Stimulated activated naive CD8-positive, alpha-beta T cell treated with anti-CD3 and anti-CD28 coated beads, Interleukin-15, Interleukin-2, amounts not matched to agents 100 ng/mL and 50 ng/mL, for 24 hours (primary cell): Measurements from ENCODE around the gene TOB1.
"Not testable (repeated sequence)": the region's sequence is repeated elsewhere in the genome, so short reads cannot be mapped to it uniquely, and the experiment has no call there.

Experiments
- H3K27ac Mint-ChIP-seq: one replicate; pipeline ENCODE4 v1.8.0; 2021; ENCODE audit warnings: mild to moderate bottlenecking, mixed read lengths
- H3K27me3 Mint-ChIP-seq: one replicate; pipeline ENCODE4 v1.8.0; 2021; ENCODE audit warnings: mixed read lengths
- H3K36me3 Mint-ChIP-seq: one replicate; pipeline ENCODE4 v1.8.0; 2021; ENCODE audit warnings: low read depth, mixed read lengths
- H3K4me1 Mint-ChIP-seq: one replicate; pipeline ENCODE4 v1.8.0; 2021; ENCODE audit warnings: low read depth, mixed read lengths
- H3K4me3 Mint-ChIP-seq: one replicate; pipeline ENCODE4 v1.8.0; 2021; ENCODE audit warnings: mild to moderate bottlenecking, mixed read lengths
- H3K9me3 Mint-ChIP-seq: one replicate; pipeline ENCODE4 v1.8.0; 2021; ENCODE audit warnings: mixed read lengths

Gene TOB1

DNA sequence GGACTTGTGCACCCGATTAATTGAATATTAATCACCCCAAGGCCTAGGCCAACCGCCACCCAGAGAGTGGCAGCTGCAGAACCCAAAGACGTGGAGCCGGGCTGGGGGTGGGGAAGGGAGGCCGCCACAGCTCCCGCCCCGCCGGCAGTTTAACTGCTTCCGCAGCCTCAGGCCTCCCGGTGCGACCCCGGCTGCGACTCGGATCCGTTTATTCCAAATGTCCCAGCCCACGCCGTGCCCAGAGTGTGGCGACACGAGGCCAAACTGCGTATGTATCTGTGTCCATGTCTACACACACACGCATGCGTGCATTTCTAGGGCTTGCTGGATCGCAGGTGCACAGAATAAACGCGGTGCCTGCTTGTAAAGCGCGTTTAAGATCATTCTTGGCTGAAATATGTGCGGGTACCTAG, 802 bp upstream of the TOB1 start:
- H3K4me1 Mint-ChIP-seq: peaks cover 65% of the 10 kb centered on the region
- no peaks in the 10 kb centered on the region for H3K27me3 Mint-ChIP-seq
- H3K9me3 Mint-ChIP-seq: no peaks in the 10 kb centered on the region
- H3K27ac Mint-ChIP-seq: peak overlapping the region; percentile 99
- H3K36me3 Mint-ChIP-seq: peaks cover 13% of the 10 kb centered on the region
- peak overlapping the region; percentile 97 for H3K4me3 Mint-ChIP-seq

DNA sequence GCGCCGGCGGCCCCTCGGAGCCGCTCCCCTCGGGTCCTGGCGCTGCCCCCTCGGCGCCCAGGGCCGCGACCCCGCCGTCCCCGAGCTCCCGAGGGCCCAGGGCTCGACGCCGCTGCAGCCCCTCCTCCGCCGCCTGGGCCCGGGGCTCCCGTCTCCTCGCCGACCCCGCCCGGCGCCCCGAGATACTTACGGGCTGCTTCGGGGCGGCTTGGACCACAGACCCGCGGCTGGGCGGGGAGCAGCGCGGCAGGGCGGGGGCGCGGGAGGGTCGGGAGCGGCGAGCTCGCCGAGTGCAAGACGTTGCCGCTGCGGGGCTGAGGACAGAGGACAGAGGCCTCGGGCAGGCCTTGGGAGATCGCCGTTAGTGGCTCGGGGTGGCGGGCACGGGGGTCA, 290 bp downstream of the TOB1 start:
- Mint-ChIP-seq H3K27me3 (no peaks in the 10 kb centered on the region), H3K4me3 (peak overlapping the region; percentile 97), H3K9me3 (no peaks in the 10 kb centered on the region), H3K27ac (no peak overlapping the region), H3K36me3 (peaks cover 20% of the 10 kb centered on the region), H3K4me1 (peaks cover 65% of the 10 kb centered on the region)

- Mint-ChIP-seq H3K27me3 (no peaks in the 10 kb centered on the region), H3K9me3 (no peaks in the 10 kb centered on the region), H3K4me3 (peak overlapping the region; percentile 100), H3K27ac (peak overlapping the region; percentile 99), H3K36me3 (peaks cover 20% of the 10 kb centered on the region), H3K4me1 (peaks cover 65% of the 10 kb centered on the region)
Observed at GRCh38 chr17:50865060-50865867, 890 bp downstream of the TOB1 start.

DNA sequence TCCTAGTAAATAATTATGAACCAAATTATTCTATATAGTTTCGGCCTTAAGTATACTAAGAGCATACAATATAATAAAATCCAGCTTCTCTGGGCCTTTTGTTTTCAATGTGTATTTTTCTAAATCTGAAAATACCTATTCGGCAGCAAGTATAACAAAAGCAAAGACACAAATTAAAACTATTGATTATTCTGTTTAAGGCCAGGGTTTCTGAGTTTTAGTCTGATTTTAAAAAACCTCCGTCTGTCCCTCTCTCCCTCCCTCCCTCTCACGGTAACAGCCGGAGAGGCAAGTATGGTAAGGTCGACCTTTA, 1.5 kb downstream of the TOB1 start:
- Mint-ChIP-seq H3K27ac (peak overlapping the region; percentile 99), H3K4me3 (peak overlapping the region; percentile 100), H3K36me3 (peaks cover 20% of the 10 kb centered on the region), H3K4me1 (peaks cover 62% of the 10 kb centered on the region), H3K9me3 (no peaks in the 10 kb centered on the region), H3K27me3 (no peaks in the 10 kb centered on the region)

GRCh38 chr17:50863931-50864330, 2.2 kb downstream of the TOB1 start:
- H3K4me3 Mint-ChIP-seq: peak overlapping the region; percentile 100
- H3K27me3 Mint-ChIP-seq: no peaks in the 10 kb centered on the region
- H3K4me1 Mint-ChIP-seq: peaks cover 59% of the 10 kb centered on the region
- H3K9me3 Mint-ChIP-seq: no peaks in the 10 kb centered on the region
- H3K27ac Mint-ChIP-seq: peak overlapping the region; percentile 77
- peaks cover 20% of the 10 kb centered on the region for H3K36me3 Mint-ChIP-seq

GRCh38 chr17:50863221-50863843, 2.8 kb downstream of the TOB1 start:
- Mint-ChIP-seq H3K4me3 (peak overlapping the region; percentile 100), H3K27me3 (no peaks in the 10 kb centered on the region), H3K4me1 (peaks cover 53% of the 10 kb centered on the region), H3K9me3 (no peaks in the 10 kb centered on the region), H3K36me3 (peaks cover 20% of the 10 kb centered on the region), H3K27ac (peak overlapping the region; percentile 77)

- Mint-ChIP-seq H3K4me3 (peak overlapping the region; percentile 54), H3K4me1 (peaks cover 41% of the 10 kb centered on the region), H3K27ac (peak overlapping the region; percentile 57), H3K27me3 (no peaks in the 10 kb centered on the region), H3K36me3 (peaks cover 20% of the 10 kb centered on the region), H3K9me3 (no peaks in the 10 kb centered on the region)
Observed at GRCh38 chr17:50861822-50862528, 4.2 kb downstream of the TOB1 start.

GRCh38 chr17:50861334-50861676, 4.8 kb downstream of the TOB1 start:
- no peaks in the 10 kb centered on the region for H3K9me3 Mint-ChIP-seq
- H3K27me3 Mint-ChIP-seq: no peaks in the 10 kb centered on the region
- peaks cover 41% of the 10 kb centered on the region for H3K4me1 Mint-ChIP-seq
- H3K36me3 Mint-ChIP-seq: peaks cover 20% of the 10 kb centered on the region
- no peak overlapping the region for H3K27ac Mint-ChIP-seq
- no peak overlapping the region for H3K4me3 Mint-ChIP-seq

GRCh38 chr17:50859727-50860126, 6.4 kb downstream of the TOB1 start:
- not testable (repeated sequence) for H3K27me3 Mint-ChIP-seq

DNA sequence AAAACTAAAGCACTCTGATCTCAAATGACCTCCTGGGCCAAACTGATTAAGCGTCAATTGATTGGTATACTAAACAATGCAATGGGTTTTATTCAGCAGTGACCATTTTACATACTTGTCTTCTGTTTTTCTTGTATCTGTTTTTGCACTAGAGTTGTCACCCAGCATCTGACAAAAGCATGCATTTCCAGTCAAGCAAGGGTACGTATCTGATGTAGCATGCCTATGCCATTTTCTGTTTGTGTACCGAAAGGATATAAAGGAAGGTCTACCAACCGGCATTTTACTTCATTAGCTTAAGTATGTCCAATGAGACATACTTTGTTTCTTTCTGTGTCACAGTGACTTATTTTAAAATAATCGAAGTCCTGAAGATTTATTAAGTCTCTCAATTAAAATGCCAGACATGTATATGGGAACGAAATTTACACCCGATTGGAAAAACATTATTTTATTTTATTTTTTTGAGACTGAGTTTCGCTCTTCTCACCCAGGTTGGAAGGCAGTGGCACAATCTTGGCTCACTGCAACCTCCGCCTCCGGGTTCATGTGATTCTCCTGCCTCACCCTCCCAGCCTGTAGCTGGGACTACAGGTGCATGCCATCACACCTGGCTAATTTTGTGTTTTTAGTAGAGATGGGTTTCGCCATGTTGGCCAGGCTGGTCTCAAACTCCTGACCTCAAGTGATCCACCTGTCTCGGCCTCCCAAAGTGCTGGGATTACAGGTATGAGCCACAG, 7.5 kb downstream of the TOB1 start:
- peaks cover 24% of the 10 kb centered on the region for H3K4me1 Mint-ChIP-seq
- no peaks in the 10 kb centered on the region for H3K27me3 Mint-ChIP-seq
- H3K9me3 Mint-ChIP-seq: no peaks in the 10 kb centered on the region
- H3K27ac Mint-ChIP-seq: no peak overlapping the region
- no peak overlapping the region for H3K4me3 Mint-ChIP-seq
- peaks cover 19% of the 10 kb centered on the region for H3K36me3 Mint-ChIP-seq

More at GRCh38 chr17:50859727-50860126, 6.4 kb downstream of the TOB1 start:
- peaks cover 35% of the 10 kb centered on the region for H3K4me1 Mint-ChIP-seq
- not testable (repeated sequence) for H3K4me3 Mint-ChIP-seq, H3K27ac Mint-ChIP-seq, H3K9me3 Mint-ChIP-seq
- peaks cover 20% of the 10 kb centered on the region for H3K36me3 Mint-ChIP-seq

- H3K4me1 Mint-ChIP-seq: peaks cover 21% of the 10 kb centered on the region
- no peaks in the 10 kb centered on the region for H3K9me3 Mint-ChIP-seq
- no peak overlapping the region for H3K4me3 Mint-ChIP-seq
- H3K36me3 Mint-ChIP-seq: peaks cover 1% of the 10 kb centered on the region
- no peaks in the 10 kb centered on the region for H3K27me3 Mint-ChIP-seq
- no peak overlapping the region for H3K27ac Mint-ChIP-seq
Observed at GRCh38 chr17:50856431-50856830, 9.7 kb downstream of the TOB1 start.

DNA sequence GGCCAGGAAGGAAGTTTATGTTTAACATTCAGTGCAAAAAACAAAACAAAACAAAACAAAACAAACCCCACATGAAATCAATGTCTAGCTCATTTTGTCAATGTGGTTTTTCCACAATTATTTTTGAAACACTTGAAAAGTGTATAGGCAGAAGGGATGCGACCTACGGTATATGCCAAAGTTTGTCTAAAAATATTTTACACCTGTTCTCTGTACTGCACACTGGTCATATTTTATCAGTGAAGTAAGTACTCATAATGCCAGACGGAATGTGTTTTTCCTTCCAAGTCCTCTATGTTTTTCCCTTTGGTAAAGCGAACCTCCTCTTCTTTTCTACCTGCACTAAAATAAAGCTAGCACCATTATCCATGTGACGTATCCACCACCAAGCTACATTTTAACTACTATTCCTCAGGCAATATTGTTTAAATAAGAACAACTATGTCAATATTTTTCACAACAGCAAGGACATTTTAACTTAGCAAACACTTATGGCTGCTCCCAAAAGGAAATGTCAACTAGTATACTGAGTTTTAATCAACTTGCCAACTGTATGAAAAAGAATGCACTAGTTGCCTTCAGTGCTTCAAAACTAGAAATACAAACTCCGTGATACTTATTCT, 10.3 kb downstream of the TOB1 start:
- Mint-ChIP-seq H3K27me3 (no peaks in the 10 kb centered on the region), H3K36me3 (no peaks in the 10 kb centered on the region), H3K27ac (no peak overlapping the region), H3K4me1 (peaks cover 15% of the 10 kb centered on the region), H3K4me3 (no peak overlapping the region), H3K9me3 (no peaks in the 10 kb centered on the region)

DNA sequence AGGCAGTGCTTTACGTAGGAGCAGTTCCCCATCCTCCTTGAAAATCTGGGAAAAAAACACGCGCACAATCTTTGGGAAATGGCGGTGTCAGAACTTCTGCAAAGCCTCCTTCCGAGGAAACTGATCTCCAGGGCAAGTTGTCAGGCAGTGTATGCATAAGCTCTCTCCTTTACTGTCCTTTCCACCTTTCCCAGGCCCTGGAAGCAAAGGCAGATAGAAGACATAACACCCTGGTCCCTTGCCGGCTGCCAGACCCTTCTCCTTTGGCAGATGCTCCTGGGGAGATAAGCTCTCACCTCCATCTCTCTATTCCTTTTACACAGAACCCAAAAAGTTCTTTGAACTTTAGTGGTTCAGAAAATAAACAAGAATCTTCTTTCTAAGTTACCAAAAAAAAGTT, 12.4 kb downstream of the TOB1 start:
- no peaks in the 10 kb centered on the region for H3K27me3 Mint-ChIP-seq
- peaks cover 14% of the 10 kb centered on the region for H3K4me1 Mint-ChIP-seq
- H3K36me3 Mint-ChIP-seq: no peaks in the 10 kb centered on the region
- H3K9me3 Mint-ChIP-seq: no peaks in the 10 kb centered on the region
- no peak overlapping the region for H3K27ac Mint-ChIP-seq
- no peak overlapping the region for H3K4me3 Mint-ChIP-seq

DNA sequence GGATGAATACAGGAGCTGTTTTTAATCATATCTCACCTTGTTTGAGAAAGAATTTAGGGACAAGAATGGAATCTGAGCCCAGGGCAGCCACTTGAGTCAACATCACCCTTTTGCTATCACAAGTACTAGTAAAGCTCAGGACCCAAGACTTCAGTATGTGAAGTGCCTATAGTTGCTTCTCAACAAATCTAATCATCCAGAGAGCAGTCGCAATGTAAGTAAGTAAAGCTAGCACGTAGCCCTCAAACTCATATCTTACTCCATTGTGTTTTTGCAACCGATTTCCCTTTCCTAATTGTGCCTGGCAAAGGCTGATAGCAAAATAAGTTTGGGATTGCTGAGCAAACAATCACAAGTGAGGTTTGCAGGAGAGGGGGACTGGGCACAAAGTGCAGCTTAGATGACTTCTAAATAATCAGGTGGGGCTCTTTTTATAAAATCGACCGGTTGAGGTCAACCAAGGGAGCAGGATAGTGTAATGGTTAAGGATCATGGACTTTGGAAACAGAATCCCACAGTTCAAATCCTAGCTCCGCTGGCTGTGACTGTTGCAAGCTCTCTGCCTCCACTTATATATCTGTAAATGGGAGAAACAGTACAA, 13.0 kb downstream of the TOB1 start:
- Mint-ChIP-seq H3K27ac (peak overlapping the region; percentile 85), H3K27me3 (no peaks in the 10 kb centered on the region), H3K4me1 (peaks cover 14% of the 10 kb centered on the region), H3K9me3 (no peaks in the 10 kb centered on the region), H3K4me3 (peak overlapping the region; percentile 42), H3K36me3 (no peaks in the 10 kb centered on the region)
